Right ventricle myocardium inferior (tissue), 1 donor: ENCODE data around the gene DIP2C. TPM values are rescaled to one million over a fixed set of nuclear protein-coding genes. Genes with fewer than 3 reads are reported as not detected.

Experiments used
- ATAC-seq: fragments of 200-7000 bp; cut with Tn5 transposase; one replicate; pipeline ENCODE4 v1.9.1; 2020; ENCODE audit warnings: mild to moderate bottlenecking, moderate library complexity
- DNase-seq: peaks from one replicate; pipeline ENCODE4 v3.0.0; 2021; ENCODE audit errors: missing footprints
- intact Hi-C: fragments of 100-400 bp; cut with DNase I; formaldehyde crosslinking; loops from one replicate; pipeline ENCODE4 v1.11.0; 2022
- long read RNA-seq: library from polyadenylated mRNA; unstranded; transcript quantifications from one replicate; pipeline ENCODE4 v2.0.0, GENCODE V29; 2021
- total RNA-seq: library from RNA; stranded (reverse); fragmentation: NEBNext Ultra II Directional; extraction: Animal tissue kit (Norgen Biotek cat#: 25700); gene quantifications from one replicate; pipeline ENCODE4 v1.2.1, GENCODE V29; 2021
- donor health status: DM: no; HTN: yes; CAD: no; lungs with severe emphysema.

Gene DIP2C
- total RNA-seq = 28.3 TPM
- long read RNA-seq, partial matches to known transcripts = 3 of 5 reads
- long read RNA-seq, other reads (novel, unspliced or antisense) = 2 of 5 reads

GRCh38 chr10:689452-690371 is at the start of gene DIP2C:
Gene DIP2C (minus strand): TSS chr10:689668. CDS start chr10:689578, 90 bp downstream.
- peak; percentile 86 for DNase-seq
- intact Hi-C loops = loop anchor here (2.0 to 5.0 kb wide), 5 partner anchors 55 to 358 kb away; partner anchors contain the start of gene IDI1
- peak; percentile 89 for ATAC-seq

GRCh38 chr10:734481-734880 is 45.0 kb upstream of the DIP2C start:
- intact Hi-C loops = no loop called here
- no peak for ATAC-seq
- no peak for DNase-seq

GRCh38 chr10:733086-733485 is 43.6 kb upstream of the DIP2C start:
- intact Hi-C loops = no loop called here
- DNase-seq (no peak), ATAC-seq (no peak)

GRCh38 chr10:729213-729612 is 39.7 kb upstream of the DIP2C start:
- intact Hi-C loops = no loop called here
- DNase-seq (no peak), ATAC-seq (no peak)

GRCh38 chr10:728603-729002 is 39.1 kb upstream of the DIP2C start:
- intact Hi-C loops = no loop called here
- no peak for ATAC-seq
- DNase-seq = no peak

GRCh38 chr10:727162-727790 is 37.8 kb upstream of the DIP2C start:
- no peak for ATAC-seq
- intact Hi-C loops = no loop called here
- no peak for DNase-seq

GRCh38 chr10:725786-726185 is 36.3 kb upstream of the DIP2C start:
- intact Hi-C loops = no loop called here
- ATAC-seq = no peak

GRCh38 chr10:725302-725701 is 35.8 kb upstream of the DIP2C start:
- intact Hi-C loops = no loop called here

More at GRCh38 chr10:725786-726185, 36.3 kb upstream of the DIP2C start:
- DNase-seq = no peak

GRCh38 chr10:723973-724372 is 34.5 kb upstream of the DIP2C start:
- ATAC-seq (no peak), DNase-seq (no peak)
- intact Hi-C loops = no loop called here

More at GRCh38 chr10:725302-725701, 35.8 kb upstream of the DIP2C start:
- ATAC-seq = no peak
- no peak for DNase-seq

GRCh38 chr10:722281-723060 is 33.0 kb upstream of the DIP2C start:
- no peak for DNase-seq
- no peak for ATAC-seq
- intact Hi-C loops = no loop called here

- intact Hi-C loops = no loop called here
- DNase-seq = no peak
Observed at GRCh38 chr10:718143-718700, 28.8 kb upstream of the DIP2C start.

GRCh38 chr10:717458-717857 is 28.0 kb upstream of the DIP2C start:
- ATAC-seq = no peak
- intact Hi-C loops = no loop called here
- peak; percentile 59 for DNase-seq

More at GRCh38 chr10:718143-718700, 28.8 kb upstream of the DIP2C start:
- ATAC-seq = no peak

- intact Hi-C loops = no loop called here
- no peak for DNase-seq
Observed at GRCh38 chr10:716821-717220, 27.4 kb upstream of the DIP2C start.

GRCh38 chr10:714214-714613 is 24.7 kb upstream of the DIP2C start:
- ATAC-seq (no peak), DNase-seq (no peak)
- intact Hi-C loops = no loop called here

More at GRCh38 chr10:716821-717220, 27.4 kb upstream of the DIP2C start:
- ATAC-seq = no peak

GRCh38 chr10:712575-712974 is 23.1 kb upstream of the DIP2C start:
- no peak for ATAC-seq
- intact Hi-C loops = no loop called here
- no peak for DNase-seq

- intact Hi-C loops = no loop called here
- DNase-seq (no peak), ATAC-seq (no peak)
Observed at GRCh38 chr10:712089-712488, 22.6 kb upstream of the DIP2C start.

GRCh38 chr10:707861-708260 is 18.4 kb upstream of the DIP2C start:
- ATAC-seq = no peak
- intact Hi-C loops = no loop called here
- DNase-seq = no peak

- DNase-seq (no peak), ATAC-seq (no peak)
- intact Hi-C loops = no loop called here
Observed at GRCh38 chr10:707456-707855, 18.0 kb upstream of the DIP2C start.

GRCh38 chr10:703118-703517 is 13.7 kb upstream of the DIP2C start:
- ATAC-seq = no peak
- DNase-seq = no peak
- intact Hi-C loops = no loop called here
